Measurements from ENCODE around the gene FAM53A. TPM values are rescaled to one million over a fixed set of nuclear protein-coding genes. Genes with fewer than 3 reads are reported as not detected.

Gene FAM53A
- total and polyA plus RNA-seq, 10 of the 15 experiments (the other 5 are each of a cell fraction or from before 2014, with no cell fraction given), result 0.02 to 0.87 (median 0.38) TPM; not detected in 2

GRCh38 chr4:1640190-1640589, 43.9 kb downstream of the FAM53A start:
- no peaks in the 10 kb centered on the region for H3K36me3 ChIP-seq (ENCODE audit: control insufficient read depth in 2 of 2, insufficient read depth in 2 of 2, low read length in 1 of 2)
- DNase-seq (ENCODE audit: low read depth, low spot score) (no peak), FAIRE-seq (no peak), ATAC-seq (no peak)
- SMC1A ChIA-PET (ENCODE audit: uncharacterized antibody, unreplicated experiment), result no interaction called here
- no peak overlapping the region for H3K4me2 ChIP-seq (ENCODE audit: control insufficient read depth, insufficient read depth)
- in situ Hi-C loops (cut with MboI), result no loop called here
- H3K79me2 ChIP-seq (ENCODE audit: control insufficient read depth, insufficient read depth, low read length), result no peaks in the 10 kb centered on the region
- no peak overlapping the region for H3K9ac ChIP-seq (ENCODE audit: control insufficient read depth, insufficient read depth, low read length)
- no peaks in the 10 kb centered on the region for H3K27me3 ChIP-seq (replicated peaks in 1 of 2; ENCODE audit: control insufficient read depth in 2 of 2, insufficient read depth in 2 of 2, low read length in 1 of 2)
- CTCF ChIA-PET, result no interaction called here
- no peaks in the 10 kb centered on the region for H3K4me1 ChIP-seq (ENCODE audit: control insufficient read depth, insufficient read depth, low read length)
- no peak overlapping the region for H2AFZ ChIP-seq (ENCODE audit: control insufficient read depth, low read depth, low read length)
- no TSS peak for BruUV-seq (replicated peaks)
- H3K4me3 ChIP-seq, result no peak overlapping the region
- intact Hi-C loops (cut with micrococcal nuclease; ENCODE audit: unreplicated experiment), result no loop called here
- TF ChIP-seq BMI1 (IDR thresholded peaks at IDR 0.05; ENCODE audit: borderline replicate concordance), result no peak
- no peak for TF ChIP-seq NR2F1 (conservative IDR thresholded peaks at IDR 0.05)
- TF ChIP-seq STAT3 (IDR thresholded peaks at IDR 0.05; ENCODE audit: low read depth, low read length), result no peak
- TF ChIP-seq MYB (IDR thresholded peaks at IDR 0.05; ENCODE audit: borderline replicate concordance, low read depth, low read length), result no peak
- no peak for TF ChIP-seq ZNF592 (IDR thresholded peaks at IDR 0.05)
- no peak for TF ChIP-seq USF2 (IDR thresholded peaks at IDR 0.05; ENCODE audit: borderline replicate concordance, low read depth, low read length)
- TF ChIP-seq SIX5 (IDR thresholded peaks at IDR 0.05; ENCODE audit: low read depth, low read length, severe bottlenecking), result no peak
- no peak for TF ChIP-seq MXI1 (IDR thresholded peaks at IDR 0.05; ENCODE audit: low read depth, low read length)
- TF ChIP-seq ZNF687 (IDR thresholded peaks at IDR 0.05), result no peak
- no peak for TF ChIP-seq ZNF384 (IDR thresholded peaks at IDR 0.05; ENCODE audit: borderline replicate concordance, low read depth, low read length)
- WGBS (ENCODE audit: insufficient coverage, insufficient replicate concordance, low lambda C conversion rate, missing lambda C conversion rate), result 50% methylated on average over 16 of the region's 16 CpGs
- no peak overlapping the region for H3K27ac ChIP-seq (ENCODE audit: control insufficient read depth, insufficient read depth)
- no peaks in the 10 kb centered on the region for H4K20me1 ChIP-seq (ENCODE audit: control insufficient read depth, insufficient read depth)
- POLR2A ChIA-PET, result no interaction called here
- RAD21 ChIA-PET (ENCODE audit: unreplicated experiment), result no interaction called here
- no peaks in the 10 kb centered on the region for H3K9me3 ChIP-seq (replicated peaks; ENCODE audit: control insufficient read depth, insufficient read depth, low read length)

Measured in GM12878 (cell line).